Heart right ventricle (tissue), 16 donors: ENCODE measurements around the gene WDR64. TPM values are rescaled to one million over a fixed set of nuclear protein-coding genes. Genes with fewer than 3 reads are reported as not detected.

Experiments
- ATAC-seq, 8 donors: fragments of 200-7000 bp; cut with Tn5 transposase; one replicate each; pipeline ENCODE4 v1.9.1; 2020; ENCODE audit warnings: mild to moderate bottlenecking in 8 of 8, moderate library complexity in 8 of 8, moderate number of reproducible peaks in 1 of 8
- DNase-seq, 2 donors: peaks; one replicate each; pipeline ENCODE4 v3.0.0-alpha.2; 2020
- H3K27ac ChIP-seq, 10 donors: fragments of 200-600 bp; sonication (generic) in 2 of 10; one replicate each; pipeline versions ENCODE4 v1.5.0 to v1.8.0; 2020 to 2022; ENCODE audit warnings: mild to moderate bottlenecking in 3 of 10
- H3K27me3 ChIP-seq, 7 donors: fragments of 200-600 bp; one replicate each; pipeline ENCODE4 v1.8.0; 2021 to 2022; ENCODE audit warnings: mild to moderate bottlenecking in 2 of 7
- H3K36me3 ChIP-seq, 9 donors: fragments of 200-600 bp; sonication (generic) in 1 of 9; one replicate each; pipeline versions ENCODE4 v1.5.0 to v1.8.0; 2020 to 2022; ENCODE audit warnings: mild to moderate bottlenecking in 2 of 9
- H3K4me1 ChIP-seq, 9 donors: fragments of 200-600 bp; sonication (generic) in 1 of 9; one replicate each; pipeline versions ENCODE4 v1.5.0 to v1.8.0; 2020 to 2022; ENCODE audit warnings: mild to moderate bottlenecking in 4 of 9
- H3K4me3 ChIP-seq, 10 donors: fragments of 200-600 bp; sonication (generic) in 2 of 10; one replicate each; pipeline versions ENCODE4 v1.5.0 to v1.8.0; 2020 to 2022; ENCODE audit warnings: mild to moderate bottlenecking in 7 of 10, moderate library complexity in 2 of 10
- H3K9me3 ChIP-seq, 11 donors: fragments of 200-600 bp in 10 of 11; sonication (generic) in 2 of 11; one replicate each; pipeline versions ENCODE4 v1.5.0 to v1.8.0; 2013 to 2022; ENCODE audit warnings: mild to moderate bottlenecking in 2 of 11, control low read depth in 1 of 11, moderate library complexity in 1 of 11
- WGBS, 2 donors: extraction: QIAGEN DNeasy Blood & Tissue Kit; methylation state at CpG; one replicate each; pipeline ENCODE4 v1.1.7; 2013; ENCODE audit warnings: inconsistent platforms in 1 of 2; 5-methylcytosine and 5-hydroxymethylcytosine counted together
- intact Hi-C, 10 donors: fragments of 100-400 bp; cut with DNase I; formaldehyde crosslinking; loops; one replicate each; pipeline versions ENCODE4 v1.11.1 to v1.14.2; 2022
- polyA plus RNA-seq, 2 donors: library from polyadenylated mRNA; stranded (reverse); fragments of 200-250 nt; gene quantifications; one replicate each; pipeline ENCODE4 v1.2.3, GENCODE V29; 2013
- total RNA-seq, 10 donors: library from RNA; stranded (reverse); fragmentation: NEBNext Ultra II Directional in 3 of 10; extraction: Animal tissue kit (Norgen Biotek cat#: 25700) in 3 of 10; gene quantifications; one replicate each; pipeline versions ENCODE4 v1.2.1 to v1.2.4, GENCODE V29; 2021 to 2023
- TF ChIP-seq, protein P1 (sequence below), 9 donors: fragments of 200-600 bp; sonication (generic) in 2 of 9; IDR thresholded peaks; one replicate each; pipeline versions ENCODE4 v1.5.0 to v1.8.0; 2021 to 2022; ENCODE audit warnings: antibody characterized with exemption in 9 of 9, mild to moderate bottlenecking in 5 of 9, moderate library complexity in 1 of 9
- donor health status: Arrhythmogenic right ventricular cardiomyopathy.
- donor health status: ischemic (EF 13 %, LVEDD 7.1; RV severe dilation, severe dysfunction).
- donor health status: healthy with polysubstance abuse.
- donor health status: DM: no; HTN: yes; CAD: no.
- donor health status: DM: no; HTN: no; CAD: no.
- donor health status: ischemic (EF 25% LVEDD 6.9; RV normal size, moderate dysfunction).
- donor health status: ischemic (EF 25% LVEDD 5.7; RV mildly dilated, moderate dysfunction).
- donor health status: healthy.
- donor health status: DM: yes; HTN: yes; CAD: no.
- donor health status: Ischemic cardiomyopathy.
- donor health status: ischemic (EF 35%, LVEDD 5.7; RV mildly dilated, moderate dysfunction).
- donor health status: nonischemic (EF 11% LVEDD 7.7; RV severe dilation, severe dysfunction).
- donor health status: DM: yes; HTN: yes; CAD: no.
- donor health status: PGD.
- donor health status: ischemic (EF 29% LVEDD 5.4; RV normal size, mild dysfunction).
- donor health status: nonischemic (EF 23%, LVEDD 6.1; RV moderate dilation, normal function).

Gene WDR64
- total and polyA plus RNA-seq, 12 donors, result 0.59 TPM; not detected in 11

DNA sequence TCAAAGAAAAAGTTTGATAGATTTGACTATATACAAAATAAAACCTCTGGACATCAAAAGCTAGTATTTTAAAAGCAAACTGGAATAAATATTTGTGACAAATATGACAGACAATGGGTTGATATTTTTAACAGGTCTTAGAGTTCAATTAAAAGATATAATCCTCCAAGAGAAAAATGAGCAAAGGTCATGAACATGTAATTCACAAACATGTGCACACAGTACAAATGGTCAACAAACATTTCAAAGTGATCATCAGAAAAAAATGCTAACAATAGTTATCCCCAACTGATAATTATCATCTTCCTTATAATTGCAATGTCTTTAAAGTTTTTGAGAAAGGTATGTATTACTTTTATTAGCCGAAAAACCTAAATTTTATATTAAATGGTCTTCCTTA, 32.0 kb downstream of the WDR64 start:
- DNase-seq (no peak), ATAC-seq (no peak)
- Histone ChIP-seq H3K9me3 (peaks cover 0 to 6% (median 0%) of the 10 kb centered on the region in 11 donors), H3K4me3 (no peak overlapping the region), H3K4me1 (no peaks in the 10 kb centered on the region), H3K27ac (no peak overlapping the region), H3K27me3 (peaks cover 0 to 2% (median 0%) of the 10 kb centered on the region in 7 donors), H3K36me3 (no peaks in the 10 kb centered on the region)
- 84 to 91% methylated on average over 1 of the region's 1 CpG for WGBS, 2 donors
- intact Hi-C loops, result no loop called here
- TF ChIP-seq, protein P1, sequence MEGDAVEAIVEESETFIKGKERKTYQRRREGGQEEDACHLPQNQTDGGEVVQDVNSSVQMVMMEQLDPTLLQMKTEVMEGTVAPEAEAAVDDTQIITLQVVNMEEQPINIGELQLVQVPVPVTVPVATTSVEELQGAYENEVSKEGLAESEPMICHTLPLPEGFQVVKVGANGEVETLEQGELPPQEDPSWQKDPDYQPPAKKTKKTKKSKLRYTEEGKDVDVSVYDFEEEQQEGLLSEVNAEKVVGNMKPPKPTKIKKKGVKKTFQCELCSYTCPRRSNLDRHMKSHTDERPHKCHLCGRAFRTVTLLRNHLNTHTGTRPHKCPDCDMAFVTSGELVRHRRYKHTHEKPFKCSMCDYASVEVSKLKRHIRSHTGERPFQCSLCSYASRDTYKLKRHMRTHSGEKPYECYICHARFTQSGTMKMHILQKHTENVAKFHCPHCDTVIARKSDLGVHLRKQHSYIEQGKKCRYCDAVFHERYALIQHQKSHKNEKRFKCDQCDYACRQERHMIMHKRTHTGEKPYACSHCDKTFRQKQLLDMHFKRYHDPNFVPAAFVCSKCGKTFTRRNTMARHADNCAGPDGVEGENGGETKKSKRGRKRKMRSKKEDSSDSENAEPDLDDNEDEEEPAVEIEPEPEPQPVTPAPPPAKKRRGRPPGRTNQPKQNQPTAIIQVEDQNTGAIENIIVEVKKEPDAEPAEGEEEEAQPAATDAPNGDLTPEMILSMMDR (IDR thresholded peaks at IDR 0.05), result no peak

DNA sequence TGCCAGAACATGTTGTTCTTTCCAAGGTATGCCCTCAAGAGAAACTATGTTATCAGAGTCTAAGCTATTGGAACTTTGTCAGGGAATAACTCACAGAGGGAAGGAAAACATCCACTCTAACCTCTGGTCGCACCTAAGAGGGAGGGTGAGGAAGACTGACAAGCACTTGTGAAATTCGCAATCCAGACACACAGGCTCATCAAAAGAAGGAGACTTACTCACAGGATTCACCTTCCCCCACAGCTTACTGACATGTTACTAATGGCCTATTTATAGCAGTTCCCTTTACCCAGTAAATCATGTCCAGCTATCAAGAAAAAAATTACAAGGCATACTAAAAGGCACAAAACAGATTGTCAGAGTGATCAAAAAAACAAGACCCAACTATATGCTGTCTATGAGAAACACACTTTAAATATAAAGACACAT, 36.9 kb downstream of the WDR64 start:
- no peaks in the 10 kb centered on the region for H3K4me1 ChIP-seq
- no peak for ATAC-seq
- H3K27me3 ChIP-seq, result no peaks in the 10 kb centered on the region
- no peak overlapping the region for H3K27ac ChIP-seq
- no peaks in the 10 kb centered on the region for H3K36me3 ChIP-seq
- WGBS, 2 donors, result 10 to 26% methylated on average over 2 of the region's 2 CpGs
- no peak overlapping the region for H3K4me3 ChIP-seq
- TF ChIP-seq, protein P1 (IDR thresholded peaks at IDR 0.05), result no peak
- H3K9me3 ChIP-seq, result peaks cover 0 to 4% (median 0%) of the 10 kb centered on the region in 11 donors
- intact Hi-C loops, result no loop called here
- DNase-seq, result no peak

DNA sequence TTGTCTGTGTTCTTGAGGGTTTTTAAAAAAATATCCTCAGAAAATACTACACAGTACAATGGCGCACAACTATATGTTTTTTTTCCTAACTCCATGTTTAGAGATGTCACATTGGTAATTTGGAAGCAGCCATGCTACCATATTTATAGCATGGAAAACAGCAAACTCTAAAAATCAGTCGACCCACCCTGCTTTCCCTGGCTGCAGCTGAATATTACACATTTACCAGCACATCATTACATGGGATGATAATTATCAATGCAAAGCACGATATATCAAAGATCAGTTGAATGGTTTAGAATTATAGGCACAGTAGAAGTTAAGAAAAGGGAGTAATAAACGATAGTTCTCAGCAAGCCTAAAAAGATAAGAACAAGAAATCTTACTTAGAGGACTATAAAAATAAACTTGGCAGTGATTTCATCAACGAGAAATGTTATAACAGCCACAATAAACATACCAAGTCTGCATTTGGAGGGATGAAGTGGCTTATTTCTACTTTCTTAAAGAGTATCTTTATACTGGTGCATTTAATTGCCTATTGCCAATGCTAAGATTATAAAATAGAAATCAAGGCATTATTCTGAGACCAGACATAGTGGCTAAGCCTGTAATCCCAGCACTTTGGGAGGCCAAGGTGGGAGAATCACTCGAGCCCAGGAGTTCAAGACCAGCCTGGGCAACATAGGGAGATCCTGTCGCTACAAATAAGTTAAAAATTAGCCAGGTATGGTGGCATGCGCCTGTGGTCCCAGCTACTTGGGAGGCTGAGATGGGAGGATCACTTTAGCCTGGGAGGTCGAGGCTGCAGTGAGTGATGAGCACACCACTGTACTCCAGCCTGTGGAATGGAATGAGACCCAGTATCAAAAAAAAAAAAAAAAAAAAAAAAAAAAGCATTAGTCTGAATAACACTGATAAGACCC, 43.4 kb downstream of the WDR64 start:
- 68 to 75% methylated on average over 9 of the region's 9 CpGs for WGBS, 2 donors
- Histone ChIP-seq H3K4me3 (no peak overlapping the region), H3K27ac (no peak overlapping the region), H3K27me3 (no peaks in the 10 kb centered on the region), H3K36me3 (no peaks in the 10 kb centered on the region), H3K4me1 (no peaks in the 10 kb centered on the region), H3K9me3 (no peaks in the 10 kb centered on the region)
- intact Hi-C loops, result no loop called here
- TF ChIP-seq, protein P1 (IDR thresholded peaks at IDR 0.05), result no peak
- ATAC-seq (no peak), DNase-seq (no peak)

DNA sequence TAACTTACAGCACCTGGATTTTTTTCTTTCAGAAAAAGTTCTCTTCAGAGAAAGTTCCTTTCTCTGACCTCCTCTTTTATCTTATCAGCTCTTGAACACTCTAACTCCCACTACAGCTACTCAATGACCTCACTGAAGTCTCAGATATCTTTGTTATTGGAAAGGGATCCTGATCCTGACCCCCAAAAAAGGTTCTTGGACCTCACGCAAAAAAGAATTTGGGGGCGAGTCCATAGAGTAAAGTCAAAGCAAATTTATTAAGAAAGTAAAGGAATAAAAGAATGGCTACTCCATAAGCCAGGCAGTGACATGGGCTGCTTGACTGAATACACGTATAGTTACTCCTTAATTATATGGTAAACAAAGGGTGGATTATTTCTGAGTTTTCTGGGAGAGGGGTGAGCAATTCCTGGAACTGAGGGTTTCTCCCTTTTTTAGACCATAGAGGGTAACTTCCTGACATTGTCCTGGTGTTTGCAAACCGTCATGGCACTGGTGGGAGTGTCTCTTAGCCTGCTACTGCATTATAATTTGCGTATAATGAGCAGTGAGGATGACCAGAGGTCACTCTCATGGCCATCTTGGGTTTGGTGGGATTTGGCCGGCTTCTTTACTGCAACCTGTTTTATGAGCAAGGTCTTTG, 44.2 kb downstream of the WDR64 start:
- DNase-seq, result no peak
- 59 to 66% methylated on average over 6 of the region's 6 CpGs for WGBS, 2 donors
- no peaks in the 10 kb centered on the region for H3K4me1 ChIP-seq
- H3K4me3 ChIP-seq, result no peak overlapping the region
- no peak overlapping the region for H3K27ac ChIP-seq
- H3K9me3 ChIP-seq, result no peaks in the 10 kb centered on the region
- TF ChIP-seq, protein P1 (IDR thresholded peaks at IDR 0.05), result no peak
- no peak for ATAC-seq
- intact Hi-C loops, result no loop called here
- H3K36me3 ChIP-seq, result no peaks in the 10 kb centered on the region
- H3K27me3 ChIP-seq, result no peaks in the 10 kb centered on the region
